Measurements from ENCODE around the gene PRSS8. TPM values are rescaled to one million over a fixed set of nuclear protein-coding genes. Genes with fewer than 3 reads are reported as not detected.
A peak's percentile ranks its signal among the peaks of the same experiment; 100 is the strongest.

Gene PRSS8
- total and polyA plus RNA-seq, 5 experiments from 2014 or later, result not detected

GRCh38 chr16:31118223-31119155, 17.0 kb downstream of the PRSS8 start:
- Mint-ChIP-seq H3K4me3 (peak overlapping the region; percentile 83 to 93 (median 88)), H3K27ac (peak overlapping the region; percentile 68 to 97 (median 94)), H3K9me3 (no peaks in the 10 kb centered on the region), H3K36me3 (peaks cover 0 to 41% (median 8%) of the 10 kb centered on the region in 3 donors), H3K27me3 (no peaks in the 10 kb centered on the region), H3K4me1 (peaks cover 18 to 37% (median 24%) of the 10 kb centered on the region in 4 donors)
- ATAC-seq (no peak), DNase-seq (no peak)
- POLR2A ChIA-PET, result interaction anchor here (0.5 to 2.6 kb wide), 34 partner anchors 9 to 646 kb away, joined by 3 to 76 read pairs (median 4); partner anchors contain the start of genes ARMC5, BCKDK, FBXL19 and FUS

GRCh38 chr16:31117384-31118222, 17.9 kb downstream of the PRSS8 start, which contains the start of gene KAT8:
KAT8 (plus strand) TSS chr16:31117664; CDS start chr16:31117682, 18 bp downstream.
- ATAC-seq (peak; percentile 92), DNase-seq (peak; percentile 93 to 99 (median 98))
- peak within 1 kb of the TSS; percentile 83 to 93 (median 88) for H3K4me3 Mint-ChIP-seq
- no peaks in the 10 kb centered on the region for H3K9me3 Mint-ChIP-seq
- no peaks in the 10 kb centered on the region for H3K27me3 Mint-ChIP-seq
- POLR2A ChIA-PET, result interaction anchor here (0.6 to 2.6 kb wide), 45 partner anchors 8 to 645 kb away, joined by 3 to 76 read pairs (median 4); partner anchors contain the start of genes ARMC5, BCKDK, FBRS and FBXL19
- H3K4me1 Mint-ChIP-seq, result peaks cover 18 to 38% (median 24%) of the 10 kb centered on the region in 4 donors
- H3K27ac Mint-ChIP-seq, result peak within 1 kb of the TSS; percentile 68 to 97 (median 94)
- peaks cover 0 to 39% (median 8%) of the 10 kb centered on the region in 3 donors for H3K36me3 Mint-ChIP-seq

GRCh38 chr16:31114468-31114867, 21.1 kb downstream of the PRSS8 start:
- peak overlapping the region in 3 of 10 donors; percentile 11 to 83 (median 22) for H3K27ac Mint-ChIP-seq
- H3K27me3 Mint-ChIP-seq, result no peaks in the 10 kb centered on the region
- ATAC-seq, result no peak
- DNase-seq, result no peak
- peaks cover 15 to 34% (median 23%) of the 10 kb centered on the region in 4 donors for H3K4me1 Mint-ChIP-seq
- POLR2A ChIA-PET, result interaction anchor here (0.7 to 1.7 kb wide), 3 partner anchors 13 to 566 kb away, joined by 3 to 6 read pairs (median 3); no protein-coding TSS in a partner anchor
- H3K9me3 Mint-ChIP-seq, result no peaks in the 10 kb centered on the region
- peak overlapping the region in 2 of 10 donors; percentile 2 to 54 for H3K4me3 Mint-ChIP-seq
- H3K36me3 Mint-ChIP-seq, result peaks cover 0 to 32% (median 3%) of the 10 kb centered on the region in 3 donors

- H3K36me3 Mint-ChIP-seq, result peaks cover 0 to 21% (median 2%) of the 10 kb centered on the region in 3 donors
- no peak for ATAC-seq
- peak overlapping the region in 4 of 10 donors; percentile 15 to 69 (median 34) for H3K27ac Mint-ChIP-seq
- peaks cover 9 to 28% (median 20%) of the 10 kb centered on the region in 4 donors for H3K4me1 Mint-ChIP-seq
- H3K27me3 Mint-ChIP-seq, result no peaks in the 10 kb centered on the region
- DNase-seq, result no peak
- H3K4me3 Mint-ChIP-seq, result peak overlapping the region in 3 of 10 donors; percentile 19 to 50 (median 20)
- POLR2A ChIA-PET, result interaction anchor here (1.4 to 1.7 kb wide), 2 partner anchors 29 to 65 kb away, joined by 5 to 6 read pairs; no protein-coding TSS in a partner anchor
- H3K9me3 Mint-ChIP-seq, result no peaks in the 10 kb centered on the region
Measured at GRCh38 chr16:31113121-31114120, 22.1 kb downstream of the PRSS8 start.

- peaks cover 0 to 21% (median 2%) of the 10 kb centered on the region in 3 donors for H3K36me3 Mint-ChIP-seq
- H3K4me3 Mint-ChIP-seq, result peak overlapping the region in 1 of 10 donors; percentile 14
- H3K27ac Mint-ChIP-seq, result peak overlapping the region in 4 of 10 donors; percentile 3 to 66 (median 49)
- POLR2A ChIA-PET, result interaction anchor here (1.0 to 1.7 kb wide), 3 partner anchors 30 to 65 kb away, joined by 3 to 6 read pairs (median 5); partner anchors contain the start of gene ZNF668
- no peaks in the 10 kb centered on the region for H3K27me3 Mint-ChIP-seq
- DNase-seq, result no peak
- no peak for ATAC-seq
- peaks cover 8 to 26% (median 18%) of the 10 kb centered on the region in 4 donors for H3K4me1 Mint-ChIP-seq
- no peaks in the 10 kb centered on the region for H3K9me3 Mint-ChIP-seq
Measured at GRCh38 chr16:31112711-31113110, 22.8 kb downstream of the PRSS8 start.

GRCh38 chr16:31111881-31112466, 23.6 kb downstream of the PRSS8 start:
- H3K27ac Mint-ChIP-seq, result peak overlapping the region in 1 of 10 donors; percentile 3
- H3K9me3 Mint-ChIP-seq, result no peaks in the 10 kb centered on the region
- no peak for DNase-seq
- H3K36me3 Mint-ChIP-seq, result peaks cover 0 to 21% (median 2%) of the 10 kb centered on the region in 3 donors
- POLR2A ChIA-PET, result interaction anchor here (0.5 to 6.0 kb wide), 4 partner anchors 28 to 140 kb away, joined by 3 to 28 read pairs (median 4); partner anchors contain the start of genes FUS and ZNF668
- H3K4me1 Mint-ChIP-seq, result peaks cover 8 to 28% (median 21%) of the 10 kb centered on the region in 4 donors
- H3K4me3 Mint-ChIP-seq, result peak overlapping the region in 1 of 10 donors; percentile 75
- no peak for ATAC-seq
- H3K27me3 Mint-ChIP-seq, result no peaks in the 10 kb centered on the region

- Mint-ChIP-seq H3K27me3 (no peaks in the 10 kb centered on the region), H3K4me3 (peak overlapping the region in 9 of 10 donors; percentile 2 to 90 (median 72)), H3K9me3 (no peaks in the 10 kb centered on the region), H3K4me1 (peaks cover 10 to 30% (median 24%) of the 10 kb centered on the region in 4 donors), H3K27ac (peak overlapping the region in 7 of 10 donors; percentile 7 to 91 (median 58)), H3K36me3 (peaks cover 0 to 21% (median 2%) of the 10 kb centered on the region in 3 donors)
- ATAC-seq, result no peak
- DNase-seq, result no peak
- POLR2A ChIA-PET, result interaction anchor here (1.0 to 6.0 kb wide), 5 partner anchors 7 to 378 kb away, joined by 3 to 28 read pairs (median 4); partner anchors contain the start of genes FUS and KAT8
Measured at GRCh38 chr16:31110106-31111034, 25.2 kb downstream of the PRSS8 start.

- Mint-ChIP-seq H3K36me3 (peaks cover 0 to 21% (median 2%) of the 10 kb centered on the region in 3 donors), H3K4me1 (peaks cover 8 to 28% (median 24%) of the 10 kb centered on the region in 4 donors), H3K9me3 (no peaks in the 10 kb centered on the region), H3K4me3 (peak overlapping the region; percentile 67 to 90 (median 82)), H3K27ac (peak overlapping the region in 4 of 10 donors; percentile 36 to 91 (median 84)), H3K27me3 (no peaks in the 10 kb centered on the region)
- DNase-seq (no peak), ATAC-seq (no peak)
- POLR2A ChIA-PET, result interaction anchor here (1.0 to 6.0 kb wide), 5 partner anchors 8 to 379 kb away, joined by 3 to 28 read pairs (median 4); partner anchors contain the start of genes FUS and KAT8
Measured at GRCh38 chr16:31109622-31110021, 25.9 kb downstream of the PRSS8 start.

- H3K4me3 Mint-ChIP-seq, result peak overlapping the region; percentile 67 to 90 (median 84)
- H3K9me3 Mint-ChIP-seq, result no peaks in the 10 kb centered on the region
- H3K27ac Mint-ChIP-seq, result peak overlapping the region in 3 of 10 donors; percentile 36 to 84 (median 84)
- POLR2A ChIA-PET, result interaction anchor here (1.1 to 6.0 kb wide), 2 partner anchors 8 to 70 kb away, joined by 5 to 28 read pairs; partner anchors contain the start of genes FUS and KAT8
- ATAC-seq (no peak), DNase-seq (no peak)
- peaks cover 8 to 28% (median 22%) of the 10 kb centered on the region in 4 donors for H3K4me1 Mint-ChIP-seq
- peaks cover 0 to 21% (median 2%) of the 10 kb centered on the region in 3 donors for H3K36me3 Mint-ChIP-seq
- no peaks in the 10 kb centered on the region for H3K27me3 Mint-ChIP-seq
Measured at GRCh38 chr16:31108794-31109558, 26.6 kb downstream of the PRSS8 start.
